Measurements from ENCODE around the gene UBR3.
"Not testable (repeated sequence)": the region's sequence is repeated elsewhere in the genome, so short reads cannot be mapped to it uniquely, and the experiment has no call there.

The UBR3 gene, protein sequence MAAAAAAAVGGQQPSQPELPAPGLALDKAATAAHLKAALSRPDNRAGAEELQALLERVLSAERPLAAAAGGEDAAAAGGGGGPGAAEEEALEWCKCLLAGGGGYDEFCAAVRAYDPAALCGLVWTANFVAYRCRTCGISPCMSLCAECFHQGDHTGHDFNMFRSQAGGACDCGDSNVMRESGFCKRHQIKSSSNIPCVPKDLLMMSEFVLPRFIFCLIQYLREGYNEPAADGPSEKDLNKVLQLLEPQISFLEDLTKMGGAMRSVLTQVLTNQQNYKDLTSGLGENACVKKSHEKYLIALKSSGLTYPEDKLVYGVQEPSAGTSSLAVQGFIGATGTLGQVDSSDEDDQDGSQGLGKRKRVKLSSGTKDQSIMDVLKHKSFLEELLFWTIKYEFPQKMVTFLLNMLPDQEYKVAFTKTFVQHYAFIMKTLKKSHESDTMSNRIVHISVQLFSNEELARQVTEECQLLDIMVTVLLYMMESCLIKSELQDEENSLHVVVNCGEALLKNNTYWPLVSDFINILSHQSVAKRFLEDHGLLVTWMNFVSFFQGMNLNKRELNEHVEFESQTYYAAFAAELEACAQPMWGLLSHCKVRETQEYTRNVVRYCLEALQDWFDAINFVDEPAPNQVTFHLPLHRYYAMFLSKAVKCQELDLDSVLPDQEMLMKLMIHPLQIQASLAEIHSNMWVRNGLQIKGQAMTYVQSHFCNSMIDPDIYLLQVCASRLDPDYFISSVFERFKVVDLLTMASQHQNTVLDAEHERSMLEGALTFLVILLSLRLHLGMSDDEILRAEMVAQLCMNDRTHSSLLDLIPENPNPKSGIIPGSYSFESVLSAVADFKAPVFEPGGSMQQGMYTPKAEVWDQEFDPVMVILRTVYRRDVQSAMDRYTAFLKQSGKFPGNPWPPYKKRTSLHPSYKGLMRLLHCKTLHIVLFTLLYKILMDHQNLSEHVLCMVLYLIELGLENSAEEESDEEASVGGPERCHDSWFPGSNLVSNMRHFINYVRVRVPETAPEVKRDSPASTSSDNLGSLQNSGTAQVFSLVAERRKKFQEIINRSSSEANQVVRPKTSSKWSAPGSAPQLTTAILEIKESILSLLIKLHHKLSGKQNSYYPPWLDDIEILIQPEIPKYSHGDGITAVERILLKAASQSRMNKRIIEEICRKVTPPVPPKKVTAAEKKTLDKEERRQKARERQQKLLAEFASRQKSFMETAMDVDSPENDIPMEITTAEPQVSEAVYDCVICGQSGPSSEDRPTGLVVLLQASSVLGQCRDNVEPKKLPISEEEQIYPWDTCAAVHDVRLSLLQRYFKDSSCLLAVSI (N-terminal part only)

DNA sequence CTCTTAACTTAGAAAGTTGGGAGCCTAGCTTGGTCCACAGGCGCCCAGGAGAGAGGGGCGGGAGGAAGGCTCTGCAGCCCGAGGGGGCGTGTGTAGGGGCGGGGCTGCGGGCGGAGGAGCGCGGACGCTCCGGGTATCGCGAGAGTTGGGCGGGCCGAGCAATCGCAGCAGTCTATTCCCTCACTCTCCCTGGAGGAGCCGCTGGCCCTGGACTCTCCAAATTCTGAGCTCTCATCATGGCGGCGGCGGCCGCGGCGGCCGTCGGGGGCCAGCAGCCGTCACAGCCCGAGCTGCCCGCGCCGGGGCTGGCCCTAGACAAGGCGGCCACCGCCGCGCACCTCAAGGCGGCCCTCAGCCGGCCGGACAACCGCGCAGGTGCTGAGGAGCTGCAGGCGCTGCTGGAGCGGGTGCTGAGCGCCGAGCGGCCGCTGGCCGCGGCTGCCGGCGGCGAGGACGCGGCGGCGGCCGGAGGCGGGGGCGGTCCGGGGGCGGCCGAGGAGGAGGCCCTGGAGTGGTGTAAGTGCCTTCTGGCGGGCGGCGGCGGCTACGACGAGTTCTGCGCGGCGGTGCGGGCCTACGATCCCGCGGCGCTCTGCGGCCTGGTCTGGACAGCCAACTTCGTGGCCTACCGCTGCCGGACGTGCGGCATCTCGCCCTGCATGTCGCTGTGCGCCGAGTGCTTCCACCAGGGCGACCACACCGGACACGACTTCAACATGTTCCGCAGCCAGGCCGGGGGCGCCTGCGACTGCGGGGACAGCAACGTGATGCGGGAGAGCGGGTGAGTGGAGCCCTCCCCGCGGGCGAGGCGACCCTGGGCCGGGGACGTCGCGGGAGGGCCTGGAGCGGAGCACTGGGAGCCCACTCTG, at the start of gene UBR3:
Gene UBR3, plus strand, starts transcription at position 183 of the 869 bp plus-strand sequence. Its CDS starts 54 bp downstream, at position 237.
- FAIRE-seq (peak; percentile 21), DNase-seq (ENCODE audit: low spot score) (peak; percentile 86)

DNA sequence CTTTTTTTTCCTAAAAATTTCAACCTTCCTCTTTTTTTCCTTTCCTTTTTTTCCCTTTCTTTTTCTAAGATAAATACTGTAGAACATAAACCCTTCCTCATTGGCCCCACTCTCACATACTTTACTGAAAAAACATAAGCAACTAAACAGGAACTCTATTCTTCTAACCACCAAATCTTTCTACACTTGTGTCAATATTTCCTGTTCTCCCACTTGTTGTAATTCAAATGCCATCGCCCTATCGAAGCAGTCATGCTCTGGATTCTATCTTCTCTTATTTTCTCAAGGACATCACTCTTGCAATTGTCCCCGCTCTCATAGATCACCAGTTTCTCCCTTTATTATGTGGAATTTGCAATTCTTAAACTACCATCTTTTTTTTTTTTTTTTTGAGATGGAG, 48.8 kb upstream of the UBR3 start:
- DNase-seq (ENCODE audit: low spot score) (no peak), FAIRE-seq (no peak)

DNA sequence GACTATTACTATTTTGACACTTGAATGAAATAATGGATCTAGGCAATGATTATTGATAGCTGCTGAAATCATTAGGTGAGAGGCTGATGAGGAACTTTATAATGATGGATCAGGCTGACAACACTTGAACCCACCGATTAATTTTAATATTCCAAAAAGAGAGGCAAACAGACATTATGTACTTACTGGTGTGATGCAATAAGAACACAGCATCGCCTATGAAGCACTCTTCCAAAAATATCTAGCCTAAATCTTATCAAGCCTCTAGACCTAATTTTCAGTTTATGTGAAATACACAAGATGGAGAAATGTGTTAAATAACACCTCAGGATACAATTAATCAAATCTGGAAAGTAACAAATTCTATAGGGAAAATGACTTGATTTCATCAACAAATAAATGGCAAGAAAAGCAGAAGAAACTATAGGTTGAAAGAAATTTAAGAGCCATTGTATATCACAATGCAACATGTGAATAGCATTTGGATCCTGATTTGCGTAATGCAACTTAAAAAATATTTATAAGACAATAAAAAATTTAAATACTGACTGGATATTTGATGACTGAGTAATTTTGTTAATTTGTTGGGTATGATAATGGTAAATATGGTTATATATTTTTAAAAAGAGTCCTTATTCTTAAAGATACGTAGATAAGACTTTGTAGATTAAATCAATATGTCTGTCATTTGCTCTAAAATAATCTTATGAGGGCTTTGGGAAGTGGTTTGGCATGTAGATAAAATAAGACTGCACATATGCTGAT, 45.8 kb upstream of the UBR3 start:
- FAIRE-seq (no peak), DNase-seq (ENCODE audit: low spot score) (no peak)

DNA sequence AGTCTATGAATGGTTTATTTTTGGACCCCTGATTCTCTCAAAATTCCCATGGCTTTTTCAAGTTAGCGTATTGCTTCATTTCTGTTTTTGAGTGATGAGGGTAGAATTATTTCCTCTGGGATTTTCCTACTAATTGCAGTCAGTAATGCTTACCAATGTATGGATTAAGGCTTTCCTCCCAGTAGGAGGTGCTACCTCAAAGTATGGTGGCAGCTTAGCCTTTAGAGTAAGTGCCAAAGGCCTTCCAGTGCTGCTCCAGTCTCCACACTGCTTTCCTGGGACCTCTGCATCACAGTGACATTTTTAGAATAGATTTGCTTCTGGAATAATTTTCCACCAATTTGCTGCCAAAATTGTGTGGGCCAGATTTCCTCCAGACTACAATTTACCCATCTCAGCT, 44.7 kb upstream of the UBR3 start:
- FAIRE-seq (no peak), DNase-seq (ENCODE audit: low spot score) (no peak)

DNA sequence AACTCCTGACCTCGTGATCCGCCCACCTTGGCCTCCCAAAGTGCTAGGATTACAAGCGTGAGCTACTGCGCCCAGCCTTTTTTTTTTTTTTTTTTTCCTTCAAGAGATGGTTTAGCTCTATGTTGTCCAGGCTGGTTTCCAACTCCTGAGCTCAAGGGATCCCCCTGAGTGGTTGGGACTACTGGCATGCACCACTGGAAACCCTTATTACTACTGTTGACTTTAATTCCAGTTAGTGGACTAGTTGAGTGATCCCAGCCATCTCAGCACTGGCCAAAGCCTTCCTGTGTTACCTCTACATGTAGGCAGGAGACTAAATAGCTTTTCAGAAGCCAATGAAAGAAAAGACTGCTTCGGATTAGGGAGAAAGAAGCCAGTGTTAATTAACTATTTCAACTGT, 36.7 kb upstream of the UBR3 start:
- FAIRE-seq (no peak), DNase-seq (ENCODE audit: low spot score) (no peak)

DNA sequence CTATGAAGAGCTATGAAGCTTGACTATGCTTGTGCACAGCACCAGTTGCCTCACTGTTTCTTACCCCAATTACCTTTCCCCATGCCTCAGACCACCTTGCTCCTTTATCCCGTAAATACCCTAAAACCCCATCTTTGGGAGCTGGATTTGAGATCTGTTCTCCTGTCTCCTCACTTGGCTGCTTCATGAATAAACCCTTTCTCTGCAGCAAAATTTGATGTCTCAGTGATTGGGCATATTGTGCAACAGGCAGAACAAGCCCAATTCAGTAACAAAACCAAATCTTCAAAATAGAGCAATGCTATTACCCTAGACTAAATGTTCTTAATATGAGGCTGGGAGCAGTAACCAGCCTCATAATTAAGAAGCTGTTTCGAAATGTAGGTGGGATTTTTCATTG, 32.1 kb upstream of the UBR3 start:
- no peak for DNase-seq (ENCODE audit: low spot score)
- FAIRE-seq: no peak

DNA sequence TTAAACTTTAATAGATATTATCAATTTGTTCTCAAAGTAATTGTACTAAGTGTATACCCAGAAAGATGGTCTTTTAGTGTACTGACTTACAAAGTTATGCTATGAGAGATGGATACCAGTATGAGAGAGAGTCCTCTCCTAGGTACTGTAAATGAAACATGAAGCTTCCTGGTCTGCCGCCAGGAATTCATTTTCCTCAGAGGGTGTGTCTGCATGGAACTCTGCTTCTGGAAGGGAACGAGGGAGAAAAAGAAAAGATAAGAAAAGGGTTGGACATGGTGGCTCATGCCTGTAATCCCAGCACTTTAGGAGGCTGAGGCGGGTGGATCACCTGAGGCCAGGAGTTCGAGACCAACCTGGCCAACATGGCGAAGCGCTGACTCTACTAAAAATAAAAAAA, 30.8 kb upstream of the UBR3 start:
- DNase-seq (ENCODE audit: low spot score): no peak

DNA sequence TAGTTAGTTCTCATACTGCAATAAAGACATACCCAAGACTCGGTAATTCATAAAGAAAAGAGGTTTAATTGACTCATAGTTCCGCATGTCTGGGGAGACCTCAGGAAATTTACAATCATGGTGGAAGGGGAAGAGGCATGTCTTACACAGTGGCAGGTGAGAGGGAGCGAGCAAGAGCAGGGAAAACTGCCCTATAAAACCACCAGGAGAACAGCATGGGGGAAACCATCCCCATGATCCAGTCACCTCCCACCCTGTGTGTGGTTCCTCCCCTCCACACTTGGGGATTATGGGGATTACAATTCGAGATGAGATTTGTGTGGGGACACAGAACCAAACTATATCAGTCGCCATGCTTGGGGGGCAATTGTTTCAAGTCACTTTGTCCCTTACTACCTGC, 29.7 kb upstream of the UBR3 start:
- FAIRE-seq (no peak), DNase-seq (ENCODE audit: low spot score) (no peak)

More for the DNA sequence above, 30.8 kb upstream of the UBR3 start:
- FAIRE-seq: no peak

DNA sequence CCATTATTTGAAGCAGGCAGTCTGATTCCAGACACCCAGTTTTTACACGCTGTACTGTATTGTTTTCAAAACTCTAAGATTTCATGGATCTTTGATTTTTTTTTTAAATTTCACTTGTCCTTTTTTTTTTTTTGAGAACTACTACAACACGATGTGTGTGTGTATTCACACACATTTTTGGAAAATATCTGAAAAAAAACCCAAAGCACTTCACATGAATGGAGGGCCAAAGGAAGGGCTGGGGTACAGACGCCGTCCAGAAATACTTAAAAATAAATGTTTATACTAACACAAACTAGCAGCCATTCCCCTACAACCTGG, 28.9 kb upstream of the UBR3 start:
- no peak for FAIRE-seq
- no peak for DNase-seq (ENCODE audit: low spot score)

DNA sequence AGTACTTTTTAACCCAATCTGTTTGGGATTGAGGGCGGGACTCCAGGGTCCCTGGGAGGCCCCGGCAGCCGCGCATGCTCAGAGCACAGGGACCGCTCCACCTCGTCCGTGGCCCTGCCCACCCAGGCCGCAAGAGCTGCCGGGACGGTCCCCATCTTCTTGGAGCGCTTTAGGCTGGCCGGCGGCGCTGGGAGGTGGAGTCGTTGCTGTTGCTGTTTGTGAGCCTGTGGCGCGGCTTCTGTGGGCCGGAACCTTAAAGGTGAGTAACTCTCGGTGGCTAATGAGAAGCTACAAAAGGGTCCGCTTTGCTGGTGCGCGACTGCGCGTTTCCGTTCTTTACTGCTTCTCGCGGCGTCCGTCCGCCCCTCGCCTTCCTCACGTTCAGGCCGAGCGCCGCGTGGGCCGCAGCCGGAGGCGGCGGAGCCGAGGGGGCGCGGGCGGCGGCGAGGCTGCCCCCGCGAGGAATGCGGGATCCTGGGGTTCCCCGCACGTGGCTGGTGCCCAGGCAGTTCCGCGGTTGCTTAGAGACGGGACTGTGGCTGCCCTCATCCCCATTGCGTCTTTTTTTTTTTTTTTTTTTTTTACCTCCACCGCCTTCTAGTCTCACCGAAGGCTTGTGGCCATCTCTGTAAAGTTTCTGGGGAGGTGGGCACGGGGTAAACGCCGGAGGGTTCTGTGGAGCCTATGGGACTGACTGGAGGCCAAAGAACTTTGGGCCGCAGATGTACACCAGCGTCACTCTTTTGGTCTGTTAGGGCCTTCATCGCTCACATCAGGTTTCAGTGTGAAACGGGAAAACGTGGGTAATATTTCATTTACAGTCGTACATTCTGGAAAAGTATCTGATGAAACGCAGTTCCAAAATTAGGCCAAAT, 28.3 kb upstream of the UBR3 start, which contains the start of gene SSB:
Gene SSB, plus strand, starts transcription at position 154 of the 875 bp plus-strand sequence. CDS start 2,090 bp downstream, outside the sequence.
- FAIRE-seq (peak; percentile 84), DNase-seq (ENCODE audit: low spot score) (peak; percentile 93)

DNA sequence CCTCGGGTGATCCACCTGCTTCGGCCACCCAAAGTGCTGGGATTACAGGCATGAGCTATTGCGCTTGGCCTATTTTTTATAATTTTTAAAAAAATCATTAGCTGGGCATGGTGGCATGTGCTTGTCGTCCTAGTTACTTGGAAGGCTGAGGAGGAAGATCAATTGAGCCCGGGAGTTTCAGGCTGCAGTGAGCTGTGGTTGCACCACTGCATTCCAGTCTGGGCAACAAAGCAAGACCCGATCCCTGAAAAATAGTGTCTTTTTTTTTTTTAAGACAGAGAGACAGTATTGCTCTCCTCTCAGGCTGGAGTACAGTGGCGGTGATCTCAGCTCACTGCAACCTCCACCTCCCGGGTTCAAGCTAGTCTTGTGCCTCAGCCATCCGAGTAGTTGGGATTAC, 23.8 kb upstream of the UBR3 start:
- no peak for FAIRE-seq

DNA sequence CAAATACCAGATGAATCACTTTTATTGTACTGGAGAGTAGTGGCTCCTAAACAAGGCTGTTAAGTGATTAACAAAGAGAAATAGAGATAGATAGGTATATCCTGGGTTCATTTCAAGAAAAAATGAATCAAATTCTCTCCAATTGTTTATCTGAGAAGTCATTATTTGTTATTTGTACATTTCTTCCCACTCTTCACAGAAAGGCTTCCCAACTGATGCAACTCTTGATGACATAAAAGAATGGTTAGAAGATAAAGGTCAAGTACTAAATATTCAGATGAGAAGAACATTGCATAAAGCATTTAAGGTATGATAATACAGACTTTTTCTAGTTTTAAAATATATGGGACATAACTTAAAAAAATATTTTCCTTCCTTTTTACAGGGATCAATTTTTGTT, 20.7 kb upstream of the UBR3 start:
- FAIRE-seq (no peak), DNase-seq (ENCODE audit: low spot score) (no peak)

More for the DNA sequence above, 23.8 kb upstream of the UBR3 start:
- no peak for DNase-seq (ENCODE audit: low spot score)

DNA sequence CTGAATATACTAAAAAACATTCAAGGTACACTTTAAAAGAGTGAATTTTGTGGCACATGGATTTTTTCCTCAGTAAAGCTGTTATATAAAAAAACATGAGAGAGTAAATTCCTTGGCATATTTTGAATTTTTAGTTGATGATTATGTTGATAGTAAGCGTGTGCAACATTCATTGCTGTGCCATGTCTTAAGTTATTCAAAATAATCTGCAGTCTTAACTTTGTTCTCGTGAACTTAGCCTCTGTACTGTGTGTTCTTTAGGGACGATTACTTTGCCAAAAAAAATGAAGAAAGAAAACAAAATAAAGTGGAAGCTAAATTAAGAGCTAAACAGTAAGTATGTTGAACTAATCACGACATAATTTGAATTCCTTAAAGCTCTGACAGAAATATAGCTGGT, 19.0 kb upstream of the UBR3 start:
- no peak for FAIRE-seq
- DNase-seq (ENCODE audit: low spot score): no peak

DNA sequence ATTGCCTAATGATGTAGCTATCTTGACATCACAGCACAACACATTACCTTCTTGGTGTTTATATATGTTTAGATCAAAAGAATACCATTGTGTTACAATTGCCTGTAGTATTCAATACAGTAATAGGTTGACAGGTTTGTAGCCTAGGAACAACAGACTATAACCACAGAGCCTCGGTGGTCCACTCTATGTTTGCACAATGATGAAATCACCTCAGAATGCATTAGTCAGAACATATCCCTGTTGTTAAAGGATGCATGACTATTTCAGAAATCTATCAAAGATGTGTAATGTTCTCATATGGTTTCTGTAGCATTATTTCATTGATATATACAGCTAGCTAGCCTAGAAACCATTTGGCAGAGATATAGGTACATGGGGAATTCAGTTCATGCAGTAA, 11.4 kb upstream of the UBR3 start:
- DNase-seq (ENCODE audit: low spot score) (peak; percentile 92), FAIRE-seq (peak; percentile 92)

DNA sequence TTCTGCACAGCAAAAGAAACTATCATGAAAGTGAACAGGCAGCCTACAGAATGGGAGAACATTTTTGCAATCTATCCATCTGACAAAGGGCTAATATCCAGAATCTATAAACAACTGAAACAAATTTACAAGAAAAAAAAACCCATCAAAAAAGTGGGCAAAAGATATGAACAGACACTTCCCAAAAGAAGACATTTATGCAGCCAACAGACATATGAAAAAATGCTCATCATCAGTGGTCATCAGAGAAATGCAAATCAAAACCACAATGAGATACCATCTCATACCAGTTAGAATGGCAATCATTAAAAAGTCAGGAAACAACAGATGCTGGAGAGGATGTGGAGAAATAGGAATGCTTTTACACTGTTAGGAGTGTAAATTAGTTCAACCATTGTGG, 10.3 kb upstream of the UBR3 start:
- DNase-seq (ENCODE audit: low spot score); FAIRE-seq: not testable (repeated sequence)

DNA sequence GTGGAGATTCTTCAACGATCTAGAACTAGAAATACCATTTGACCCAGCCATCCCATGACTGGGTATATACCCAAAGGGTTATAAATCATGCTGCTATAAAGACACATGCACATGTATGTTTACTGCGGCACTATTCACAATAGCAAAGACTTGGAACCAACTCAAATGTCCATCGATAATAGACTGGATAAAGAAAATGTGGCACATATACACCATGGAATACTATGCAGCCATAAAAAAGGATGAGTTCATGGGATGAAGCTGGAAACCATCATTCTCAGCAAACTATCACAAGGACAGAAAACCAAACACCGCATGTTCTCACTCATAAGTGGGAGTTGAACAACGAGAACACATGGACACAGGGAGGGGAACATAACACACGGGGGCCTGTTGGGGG, 9.9 kb upstream of the UBR3 start:
- not testable (repeated sequence) for DNase-seq (ENCODE audit: low spot score); FAIRE-seq

DNA sequence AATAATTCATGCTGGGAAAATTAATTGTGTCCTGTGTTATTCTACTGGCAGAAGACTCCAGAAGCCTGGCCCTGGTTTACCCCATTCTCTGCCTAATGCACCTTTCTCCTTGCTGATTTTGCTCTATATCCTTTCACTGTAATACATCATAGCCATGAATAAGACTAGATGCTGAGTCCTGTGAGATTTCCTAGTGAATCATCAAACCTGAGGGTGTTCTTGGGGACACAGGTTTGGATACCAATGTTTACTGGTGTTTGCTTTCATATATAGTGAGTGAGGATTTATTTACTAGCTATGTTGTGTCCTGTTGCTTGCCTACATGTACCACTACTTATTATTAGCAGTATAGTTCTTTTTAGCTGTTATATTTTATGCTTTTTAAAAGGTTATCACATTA, 9.0 kb upstream of the UBR3 start:
- FAIRE-seq: no peak
- peak; percentile 25 for DNase-seq (ENCODE audit: low spot score)

DNA sequence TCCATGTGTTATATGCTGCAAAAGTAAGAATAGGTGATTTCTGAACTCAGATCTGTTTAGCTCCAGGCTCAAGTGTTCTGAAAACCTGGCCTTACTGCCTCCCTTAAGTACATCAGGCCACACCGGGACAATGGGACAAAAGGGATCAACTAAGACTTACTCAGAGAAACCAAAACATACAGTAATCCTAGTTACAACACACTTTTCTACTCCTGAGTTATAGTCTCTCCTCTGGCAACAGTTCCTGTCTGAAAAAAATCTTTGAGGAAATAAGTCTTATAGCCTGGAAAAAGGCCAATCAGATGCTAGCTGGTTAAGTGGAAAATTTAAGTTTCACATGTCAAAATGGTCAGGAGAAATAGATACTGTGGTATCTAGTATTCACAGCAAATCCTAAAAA, 8.1 kb upstream of the UBR3 start:
- DNase-seq (ENCODE audit: low spot score): no peak
- no peak for FAIRE-seq

DNA sequence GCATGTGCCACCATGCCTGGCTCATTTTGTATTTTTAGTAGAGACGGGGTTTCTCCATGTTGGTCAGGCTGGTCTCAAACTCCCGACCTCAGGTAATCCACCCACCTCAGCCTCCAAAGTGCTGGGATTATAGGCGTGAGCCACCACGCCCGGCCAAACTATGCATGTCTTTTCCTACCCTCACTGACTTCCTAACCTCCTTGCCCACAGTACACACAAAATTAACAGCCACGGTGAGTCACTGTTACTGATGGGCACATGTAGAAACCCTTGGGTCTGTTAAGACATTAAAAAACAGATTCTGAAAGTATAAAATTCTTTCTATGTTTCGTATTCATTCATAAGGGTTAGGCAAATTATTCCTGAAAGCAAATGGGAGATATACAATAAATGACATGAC, 7.2 kb upstream of the UBR3 start:
- FAIRE-seq (peak; percentile 54), DNase-seq (ENCODE audit: low spot score) (peak; percentile 46)

All from RCC 7860 (cell line).